Camera-type eye (tissue), 1 donor: ENCODE results near the gene ALOXE3. TPM values are rescaled to one million over a fixed set of nuclear protein-coding genes. Genes with fewer than 3 reads are reported as not detected.

Experiments
- total RNA-seq: library from RNA; depleted of rRNA; stranded (reverse); fragments of >200 nt; gene quantifications from one replicate; pipeline ENCODE4 v1.2.3, GENCODE V29; 2014

ALOXE3 gene
- total RNA-seq = not detected

GRCh38 chr17:8117980-8118768 lies at the start of gene ALOXE3:
TSS of gene ALOXE3 (minus strand) at chr17:8118514. CDS start at chr17:8117990, 524 bp downstream.

DNA sequence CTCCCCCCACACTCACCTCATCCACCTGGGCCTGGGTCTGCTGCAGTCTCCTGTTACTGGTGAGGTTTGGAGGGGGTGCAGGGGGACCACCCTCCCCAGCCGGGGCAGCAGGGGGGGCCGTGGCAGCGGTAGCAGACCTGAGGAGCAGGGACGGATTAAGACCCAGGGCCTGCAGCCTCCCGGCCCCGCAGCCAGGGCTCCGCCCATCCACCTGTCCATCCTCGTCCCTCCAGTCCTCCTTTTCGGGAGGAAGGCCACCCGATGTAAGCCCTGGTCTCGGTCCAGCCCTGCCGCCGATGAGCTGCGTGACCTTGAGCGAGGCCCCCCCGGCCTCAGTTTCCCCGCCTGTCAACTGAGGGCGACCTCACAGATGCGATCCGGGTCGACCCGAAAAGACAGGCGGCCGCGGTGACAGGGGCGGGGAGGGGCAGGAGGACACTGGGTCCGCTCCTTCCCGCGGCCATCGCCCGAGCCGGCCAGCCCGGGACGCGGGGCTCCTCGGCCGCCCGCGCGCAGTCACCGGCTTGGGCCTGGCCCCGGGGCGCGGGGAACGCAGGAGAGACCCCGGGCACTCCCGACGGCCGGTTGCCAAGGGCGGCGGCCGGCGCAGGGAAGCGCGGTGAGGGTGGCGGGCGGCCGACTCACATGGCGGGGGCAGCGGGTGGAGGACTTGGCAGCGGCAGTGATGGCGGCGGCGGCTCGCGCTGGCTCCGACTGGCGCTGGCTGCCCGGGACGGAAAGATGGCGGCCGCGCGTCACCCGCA lies 44.1 kb upstream of the ALOXE3 start, which contains the start of gene VAMP2:
TSS of gene VAMP2 (minus strand) at position 716 of the 764 bp plus-strand sequence. CDS start at position 647, 69 bp downstream.

GRCh38 chr17:8152112-8152775 lies 33.9 kb upstream of the ALOXE3 start, which contains the start of gene PER1:
TSS of gene PER1 (minus strand) at chr17:8152404. CDS start at chr17:8150706, 1,698 bp downstream.

DNA sequence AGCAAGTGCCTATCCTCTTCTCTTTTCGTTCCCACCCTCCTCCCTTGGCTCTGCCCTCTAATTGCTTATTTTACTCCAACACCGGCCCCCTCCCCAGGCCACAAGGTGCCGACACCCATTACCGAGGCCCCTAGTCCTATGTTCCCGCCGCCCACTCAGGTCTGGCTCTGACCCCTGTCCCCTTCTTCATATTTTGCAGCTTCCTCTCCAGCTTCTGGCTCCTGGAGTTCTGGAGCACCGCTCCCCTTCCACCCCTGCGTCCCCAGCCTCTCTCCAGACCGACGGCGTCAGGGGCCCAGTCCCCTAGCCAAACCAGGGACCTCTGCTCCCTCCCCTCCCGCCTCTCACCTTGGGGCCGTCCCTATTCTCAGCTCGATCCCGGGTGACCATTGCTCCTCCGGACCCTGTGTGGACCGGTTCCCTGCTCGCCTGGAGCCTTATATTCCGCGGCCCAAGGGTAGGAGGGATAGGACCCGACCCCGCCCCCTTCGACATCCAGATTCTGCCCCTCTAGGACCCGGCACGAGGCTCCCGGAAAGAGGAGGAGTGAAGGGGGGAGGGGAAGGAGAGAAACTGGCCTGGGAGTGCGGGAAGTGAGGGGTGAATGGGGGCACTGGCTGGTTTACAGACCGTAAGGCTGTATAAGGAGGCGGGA lies 5.5 kb upstream of the ALOXE3 start, which contains the start of gene HES7:
TSS of gene HES7 (minus strand) at position 412 of the 655 bp plus-strand sequence. CDS start at position 390, 22 bp downstream.

GRCh38 chr17:8087075-8087951 lies 31.0 kb downstream of the ALOXE3 start, which contains the start of gene ALOX12B:
TSS of gene ALOX12B (minus strand) at chr17:8087716. CDS start at chr17:8087442, 274 bp downstream.

Other genes starting within 250 kb of the ALOXE3 start
- 140 TPM for gene CHD3, start 229.7 kb downstream of the ALOXE3 start, total RNA-seq
- gene RNF227, start 202.2 kb downstream of the ALOXE3 start, total RNA-seq = 32.9 TPM
- 8.0 TPM for gene KCNAB3, start 188.7 kb downstream of the ALOXE3 start, total RNA-seq
- gene TRAPPC1, start 186.6 kb downstream of the ALOXE3 start, total RNA-seq = 35.0 TPM
- gene CNTROB, start 186.3 kb downstream of the ALOXE3 start, total RNA-seq = 30.6 TPM
- gene GUCY2D, start 115.9 kb downstream of the ALOXE3 start, total RNA-seq = 26.8 TPM
- 0.27 TPM for gene ALOX15B, start 79.5 kb downstream of the ALOXE3 start, total RNA-seq
- 0.99 TPM for gene ALOX12B, start 30.8 kb downstream of the ALOXE3 start, total RNA-seq
- not detected for gene HES7, start 5.6 kb upstream of the ALOXE3 start, total RNA-seq
- gene PER1, start 33.9 kb upstream of the ALOXE3 start, total RNA-seq = 75.9 TPM
- gene VAMP2, start 44.4 kb upstream of the ALOXE3 start, total RNA-seq = 47.6 TPM
- gene TMEM107, start 57.9 kb upstream of the ALOXE3 start, total RNA-seq = 34.0 TPM
- 8.2 TPM for gene BORCS6, start 71.7 kb upstream of the ALOXE3 start, total RNA-seq
- 16.6 TPM for gene AURKB, start 92.1 kb upstream of the ALOXE3 start, total RNA-seq
- 30.5 TPM for gene CTC1, start 129.5 kb upstream of the ALOXE3 start, total RNA-seq
- gene PFAS, start 130.8 kb upstream of the ALOXE3 start, total RNA-seq = 26.1 TPM
- gene RANGRF, start 170.2 kb upstream of the ALOXE3 start, total RNA-seq = 12.0 TPM
- gene SLC25A35, start 176.9 kb upstream of the ALOXE3 start, total RNA-seq = 1.0 TPM
- gene ARHGEF15, start 191.7 kb upstream of the ALOXE3 start, total RNA-seq = 7.3 TPM
- gene ODF4, start 221.3 kb upstream of the ALOXE3 start, total RNA-seq = not detected